Endothelial cell of umbilical vein (primary cell): ENCODE results near the gene RNF113B. TPM values are rescaled to one million over a fixed set of nuclear protein-coding genes. Genes with fewer than 3 reads are reported as not detected.

ENCODE experiments used
- BruUV-seq: library from RNA; stranded (reverse); fragments of 400-500 nt; replicated peaks from 2 replicates; lab custom pipeline; 2021; lab: Mats Ljungman, UMichigan
- CTCF ChIA-PET: fragments of 300-600, 350-600 bp; sonication (Branson Sonifier 250); formaldehyde crosslinking; loops from one replicate; lab custom pipeline; 2021; ENCODE audit warnings: antibody characterized with exemption, inconsistent platforms; lab: Charles Lee
- POLR2A ChIA-PET: fragments of 300-600, 350-600 bp; sonication (Branson Sonifier 250); formaldehyde crosslinking; loops from one replicate; lab custom pipeline; 2021; ENCODE audit warnings: antibody characterized with exemption, inconsistent platforms; lab: Charles Lee
- DNase-seq: peaks from one replicate; pipeline ENCODE4 v3.0.0-alpha.2; 2011; ENCODE audit warnings: low read depth, low spot score
- FAIRE-seq: peaks from 2 replicates; lab custom pipeline; 2011; peaks lifted over from hg19 to GRCh38; lab: Jason Lieb, UNC
- H2AFZ ChIP-seq: 2 replicates; pipeline ENCODE4 v1.6.0; 2012; ENCODE audit warnings: low read depth, low read length, control low read depth, inconsistent platforms
- H3K27ac ChIP-seq: 2 replicates; pipeline ENCODE4 v1.5.1; 2011; ENCODE audit warnings: low read depth, mild to moderate bottlenecking, control low read depth, low read length, moderate library complexity; ENCODE audit not compliant: insufficient read depth
- H3K27me3 ChIP-seq, 2 experiments: 2 replicates each; pipeline versions ENCODE4 v1.6.0 to v1.6.1; 2011; ENCODE audit warnings: low read length in 2 of 2, mixed read lengths in 1 of 2; ENCODE audit not compliant: control insufficient read depth in 2 of 2, insufficient read depth in 2 of 2
- H3K36me3 ChIP-seq, 2 experiments: 2 replicates in 1 of 2; 3 replicates in 1 of 2; pipeline ENCODE4 v1.5.1; 2011; ENCODE audit warnings: low read length in 2 of 2, mild to moderate bottlenecking in 1 of 2, moderate library complexity in 1 of 2; ENCODE audit not compliant: control insufficient read depth in 2 of 2, insufficient read depth in 2 of 2; ENCODE audit errors: extremely low read depth in 1 of 2
- H3K4me1 ChIP-seq: 3 replicates; pipeline ENCODE4 v1.5.1; 2011; ENCODE audit warnings: mild to moderate bottlenecking, low read length; ENCODE audit not compliant: control insufficient read depth, insufficient read depth; ENCODE audit errors: extremely low read depth
- H3K4me2 ChIP-seq: 2 replicates; pipeline ENCODE4 v1.6.1; 2011; ENCODE audit warnings: low read length, control low read depth, mixed read lengths; ENCODE audit not compliant: insufficient read depth
- H3K4me3 ChIP-seq, 3 experiments: fragments of 200-600 bp in 1 of 3; sonication (generic), shearing (Covaris generic) in 1 of 3; replicated peaks in 1 of 3; 2 replicates each; pipeline ENCODE4 v1.5.1; 2011 to 2016; ENCODE audit warnings: control low read depth in 3 of 3, low read length in 3 of 3, mild to moderate bottlenecking in 2 of 3, inconsistent platforms in 1 of 3, low read depth in 1 of 3, moderate library complexity in 1 of 3; ENCODE audit not compliant: insufficient read depth in 1 of 3
- H3K79me2 ChIP-seq: 2 replicates; pipeline ENCODE4 v1.6.0; 2012; ENCODE audit warnings: low read length, inconsistent platforms; ENCODE audit not compliant: control insufficient read depth, insufficient read depth
- H3K9ac ChIP-seq: replicated peaks from 2 replicates; pipeline ENCODE3; 2011; ENCODE audit warnings: low read length, control low read depth; ENCODE audit not compliant: insufficient read depth; ENCODE audit errors: extremely low read depth
- H3K9me1 ChIP-seq: replicated peaks from 3 replicates; pipeline ENCODE4 v1.6.0; 2011; ENCODE audit warnings: mild to moderate bottlenecking, low read length; ENCODE audit not compliant: control insufficient read depth, insufficient read depth; ENCODE audit errors: extremely low read depth
- H3K9me3 ChIP-seq: replicated peaks from 2 replicates; pipeline ENCODE4 v1.5.1; 2012; ENCODE audit warnings: low read length, inconsistent platforms; ENCODE audit not compliant: control insufficient read depth, insufficient read depth
- H4K20me1 ChIP-seq: replicated peaks from 2 replicates; pipeline ENCODE3; 2011; ENCODE audit warnings: mild to moderate bottlenecking, low read length; ENCODE audit not compliant: control insufficient read depth, insufficient read depth; ENCODE audit errors: extremely low read depth
- EZH2 ChIP-seq: IDR thresholded peaks from 2 replicates; pipeline ENCODE4 v1.6.1; 2012; ENCODE audit warnings: borderline replicate concordance, low read depth, mild to moderate bottlenecking, moderate library complexity, low read length, inconsistent platforms; ENCODE audit not compliant: severe bottlenecking
- FOS ChIP-seq: IDR thresholded peaks from 2 replicates; pipeline ENCODE4 v1.6.1; 2011; ENCODE audit warnings: mild to moderate bottlenecking, low read length, moderate library complexity, borderline replicate concordance; ENCODE audit not compliant: insufficient read depth
- GATA2 ChIP-seq: IDR thresholded peaks from 2 replicates; pipeline ENCODE4 v1.7.0; 2011; ENCODE audit warnings: low read depth, mild to moderate bottlenecking, moderate library complexity, mixed read lengths, low read length; ENCODE audit not compliant: insufficient read length, insufficient read depth
- JUN ChIP-seq: IDR thresholded peaks from 2 replicates; pipeline ENCODE4 v1.6.1; 2011; ENCODE audit warnings: borderline replicate concordance, low read depth; ENCODE audit not compliant: insufficient read length, insufficient read depth
- MAX ChIP-seq: IDR thresholded peaks from 2 replicates; pipeline ENCODE4 v1.6.1; 2011; ENCODE audit not compliant: insufficient read depth, insufficient read length
- MYC ChIP-seq: IDR thresholded peaks from one replicate; pipeline ENCODE4 v1.6.1; 2011; ENCODE audit warnings: mild to moderate bottlenecking, low read depth, low read length
- POLR2A ChIP-seq: IDR thresholded peaks from 2 replicates; pipeline ENCODE4 v1.6.1; 2012; ENCODE audit warnings: low read depth, mild to moderate bottlenecking, control low read depth, low read length
- POLR2AphosphoS5 ChIP-seq: IDR thresholded peaks from 2 replicates; pipeline ENCODE4 v1.6.1; 2012; ENCODE audit warnings: low read depth, mild to moderate bottlenecking, control low read depth, low read length, moderate library complexity; ENCODE audit not compliant: insufficient read depth
- dilution Hi-C: fragments of 300-500 bp; cut with MboI; formaldehyde crosslinking; loops from one replicate; pipeline ENCODE4 v1.15.0; 2019; ENCODE audit warnings: low sequenced_read_pairs; ENCODE audit not compliant: extremely low pct_ligation_motif_present
- intact Hi-C: fragments of 100-400 bp; cut with micrococcal nuclease; formaldehyde crosslinking; loops from one replicate; pipeline ENCODE4 v1.10.0; 2022
- polyA plus RNA-seq, 4 experiments: library from polyadenylated mRNA; depleted of rRNA in 3 of 4; stranded (reverse) in 3 of 4; unstranded in 1 of 4; fragments of >200 nt; gene quantifications; 2 replicates each; pipeline versions ENCODE4 v1.2.1 to v1.2.3, GENCODE V29; 2011 to 2012; ENCODE audit warnings: missing spikeins in 1 of 4
- total RNA-seq: library from RNA; stranded (reverse); gene quantifications from 2 replicates; pipeline ENCODE4 v1.2.3, GENCODE V29; 2021
- TF ChIP-seq, protein P1 (sequence below), 2 donors: IDR thresholded peaks; 1 replicate in 1 of 2; 2 replicates in 1 of 2; pipeline ENCODE4 v1.5.1; 2011; ENCODE audit warnings: low read length in 2 of 2, mild to moderate bottlenecking in 2 of 2, moderate library complexity in 2 of 2, control low read depth in 1 of 2, inconsistent platforms in 1 of 2, low read depth in 1 of 2; ENCODE audit not compliant: insufficient read depth in 1 of 2; ENCODE audit errors: extremely low read depth in 1 of 2

RNF113B gene
- total and polyA plus RNA-seq, 2 donors (not counting 3 experiments of a cell fraction or from before 2014, with no cell fraction given) = not detected

DNA sequence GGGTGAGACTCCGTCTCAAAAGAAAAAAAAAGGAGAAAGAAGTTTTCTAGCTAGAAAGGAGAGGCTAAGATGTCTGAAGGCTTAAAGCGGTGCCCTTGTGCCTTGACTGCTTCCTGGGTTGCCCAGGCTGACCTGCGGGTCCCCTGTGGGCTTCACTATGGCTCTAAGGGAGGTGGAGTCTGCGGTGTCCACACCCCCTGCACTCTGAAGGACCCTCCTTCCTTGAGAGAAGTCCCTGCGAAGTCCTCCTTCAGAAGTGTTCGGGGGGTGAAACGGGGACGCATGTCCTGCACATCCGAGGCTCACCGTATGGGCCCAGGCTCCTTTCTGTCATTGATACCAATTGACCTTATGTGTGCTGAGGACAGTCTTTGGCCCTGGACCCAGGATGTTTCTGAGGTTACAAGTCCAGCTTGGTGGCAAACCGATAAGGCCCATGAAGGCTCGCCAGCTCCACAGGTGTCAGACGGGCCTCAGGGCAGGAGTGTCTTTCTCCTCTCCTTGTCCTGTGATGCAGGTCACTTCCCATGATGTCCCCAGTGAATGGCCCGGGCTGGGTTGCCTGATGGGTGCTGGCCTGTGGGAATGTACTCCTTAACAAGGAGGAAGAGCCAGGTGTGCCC lies 11.6 kb upstream of the RNF113B start:
- DNase-seq = no peak
- Histone ChIP-seq H3K9me3 (no peaks in the 10 kb centered on the region), H3K27me3 (no peaks in the 10 kb centered on the region), H3K4me2 (no peak overlapping the region), H3K4me1 (no peaks in the 10 kb centered on the region), H3K9ac (no peak overlapping the region), H3K4me3 (no peak overlapping the region), H3K79me2 (peaks cover 11% of the 10 kb centered on the region), H3K9me1 (no peaks in the 10 kb centered on the region), H3K36me3 (no peaks in the 10 kb centered on the region), H2AFZ (no peak overlapping the region), H3K27ac (no peak overlapping the region), H4K20me1 (peaks cover 3% of the 10 kb centered on the region)
- ChIA-PET CTCF (interaction anchor here (0.7 to 0.8 kb wide), 2 partner anchors 13 to 67 kb away, joined by 3 read pairs; no protein-coding TSS in a partner anchor), POLR2A (no interaction called here)
- intact Hi-C loops = no loop called here
- TF ChIP-seq POLR2A = no peak
- TF ChIP-seq MYC = no peak
- TF ChIP-seq, protein P1, sequence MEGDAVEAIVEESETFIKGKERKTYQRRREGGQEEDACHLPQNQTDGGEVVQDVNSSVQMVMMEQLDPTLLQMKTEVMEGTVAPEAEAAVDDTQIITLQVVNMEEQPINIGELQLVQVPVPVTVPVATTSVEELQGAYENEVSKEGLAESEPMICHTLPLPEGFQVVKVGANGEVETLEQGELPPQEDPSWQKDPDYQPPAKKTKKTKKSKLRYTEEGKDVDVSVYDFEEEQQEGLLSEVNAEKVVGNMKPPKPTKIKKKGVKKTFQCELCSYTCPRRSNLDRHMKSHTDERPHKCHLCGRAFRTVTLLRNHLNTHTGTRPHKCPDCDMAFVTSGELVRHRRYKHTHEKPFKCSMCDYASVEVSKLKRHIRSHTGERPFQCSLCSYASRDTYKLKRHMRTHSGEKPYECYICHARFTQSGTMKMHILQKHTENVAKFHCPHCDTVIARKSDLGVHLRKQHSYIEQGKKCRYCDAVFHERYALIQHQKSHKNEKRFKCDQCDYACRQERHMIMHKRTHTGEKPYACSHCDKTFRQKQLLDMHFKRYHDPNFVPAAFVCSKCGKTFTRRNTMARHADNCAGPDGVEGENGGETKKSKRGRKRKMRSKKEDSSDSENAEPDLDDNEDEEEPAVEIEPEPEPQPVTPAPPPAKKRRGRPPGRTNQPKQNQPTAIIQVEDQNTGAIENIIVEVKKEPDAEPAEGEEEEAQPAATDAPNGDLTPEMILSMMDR (IDR thresholded peaks at IDR 0.05; ENCODE audit: extremely low read depth in 1 of 2, insufficient read depth in 1 of 2, low read depth in 1 of 2, low read length in 2 of 2) = no peak
- no peak for TF ChIP-seq FOS
- no peak for TF ChIP-seq POLR2AphosphoS5
- no peak for TF ChIP-seq JUN
- TF ChIP-seq MAX = no peak
- no peak for TF ChIP-seq EZH2
- TF ChIP-seq GATA2 = no peak
- FAIRE-seq = no peak
- dilution Hi-C loops = no loop called here
- no TSS peak for BruUV-seq
